BLaER1 (cell line): ENCODE data around the gene DLG3.
A peak's percentile ranks its signal among the peaks of the same experiment; 100 is the strongest.
"Not testable (repeated sequence)": the region's sequence is repeated elsewhere in the genome, so short reads cannot be mapped to it uniquely, and the experiment has no call there.

Experiments
- H3K27ac ChIP-seq: shearing (Covaris generic); formaldehyde crosslinking; 2 replicates; pipeline ENCODE4 v1.8.1; 2022
- H3K27me3 ChIP-seq: shearing (Covaris generic); formaldehyde crosslinking; 2 replicates; pipeline ENCODE4 v1.8.1; 2022
- H3K36me3 ChIP-seq: shearing (Covaris generic); formaldehyde crosslinking; 2 replicates; pipeline ENCODE4 v1.8.1; 2022
- H3K4me1 ChIP-seq: shearing (Covaris generic); formaldehyde crosslinking; 2 replicates; pipeline ENCODE4 v1.8.1; 2022
- H3K4me2 ChIP-seq: shearing (Covaris generic); formaldehyde crosslinking; 2 replicates; pipeline ENCODE4 v1.8.1; 2022
- H3K4me3 ChIP-seq: shearing (Covaris generic); formaldehyde crosslinking; 2 replicates; pipeline ENCODE4 v1.8.1; 2022
- H3K9ac ChIP-seq: shearing (Covaris generic); formaldehyde crosslinking; 2 replicates; pipeline ENCODE4 v1.8.1; 2022
- H3K9me3 ChIP-seq: shearing (Covaris generic); formaldehyde crosslinking; 2 replicates; pipeline ENCODE4 v1.8.1; 2022
- H4K20me1 ChIP-seq: shearing (Covaris generic); formaldehyde crosslinking; 2 replicates; pipeline ENCODE4 v1.8.1; 2022
- Cebpa-rat ChIP-seq: shearing (Covaris generic); IDR thresholded peaks from 2 replicates; pipeline ENCODE4 v1.8.1; 2022

DLG3 gene

GRCh38 chrX:70508296-70508911, 63.8 kb downstream of the DLG3 start:
- Histone ChIP-seq H3K27ac (no peak overlapping the region), H3K9me3 (no peaks in the 10 kb centered on the region), H3K27me3 (peaks cover 80% of the 10 kb centered on the region), H3K4me3 (no peak overlapping the region), H3K9ac (no peak overlapping the region), H3K4me2 (no peak overlapping the region), H4K20me1 (0 out of 2 replicates have a peak, but pooled peaks cover 6% of the 10 kb centered on the region), H3K36me3 (peaks cover 18% of the 10 kb centered on the region), H3K4me1 (no peaks in the 10 kb centered on the region)
- TF ChIP-seq Cebpa-rat = no peak

DNA sequence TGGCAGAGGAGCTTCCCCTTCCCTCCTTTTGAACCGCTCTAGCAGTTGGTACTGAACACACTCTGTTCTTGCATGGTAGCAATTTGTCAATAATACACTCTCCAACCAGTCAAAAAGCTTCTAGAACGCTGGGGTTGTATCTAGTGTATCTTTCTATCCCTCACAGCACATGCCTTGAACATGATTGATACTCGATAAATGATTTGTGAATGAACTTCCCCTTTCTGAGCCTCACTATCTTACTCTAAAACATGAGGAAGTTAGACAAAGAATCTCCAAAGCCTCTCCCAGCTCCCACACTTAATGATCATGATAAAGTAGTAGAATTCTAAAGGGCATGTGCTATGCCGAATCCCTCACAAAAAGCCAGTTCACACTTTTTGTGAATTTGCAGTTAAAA, 64.4 kb downstream of the DLG3 start:
- Histone ChIP-seq H4K20me1 (no peaks in the 10 kb centered on the region), H3K4me3 (no peak overlapping the region), H3K9me3 (no peaks in the 10 kb centered on the region), H3K4me2 (no peak overlapping the region), H3K4me1 (no peaks in the 10 kb centered on the region), H3K36me3 (peaks cover 11% of the 10 kb centered on the region), H3K9ac (no peak overlapping the region), H3K27ac (no peak overlapping the region), H3K27me3 (peaks cover 73% of the 10 kb centered on the region)
- no peak for TF ChIP-seq Cebpa-rat

- H3K27ac ChIP-seq, H3K4me1 ChIP-seq, H3K4me3 ChIP-seq, H3K4me2 ChIP-seq, H4K20me1 ChIP-seq, H3K36me3 ChIP-seq, H3K9ac ChIP-seq, H3K9me3 ChIP-seq: not testable (repeated sequence)
- H3K27me3 ChIP-seq = peaks cover 14% of the 10 kb centered on the region; the same call in 1 of the 2 replicates
Measured at GRCh38 chrX:70515270-70515669, 70.6 kb downstream of the DLG3 start.

DNA sequence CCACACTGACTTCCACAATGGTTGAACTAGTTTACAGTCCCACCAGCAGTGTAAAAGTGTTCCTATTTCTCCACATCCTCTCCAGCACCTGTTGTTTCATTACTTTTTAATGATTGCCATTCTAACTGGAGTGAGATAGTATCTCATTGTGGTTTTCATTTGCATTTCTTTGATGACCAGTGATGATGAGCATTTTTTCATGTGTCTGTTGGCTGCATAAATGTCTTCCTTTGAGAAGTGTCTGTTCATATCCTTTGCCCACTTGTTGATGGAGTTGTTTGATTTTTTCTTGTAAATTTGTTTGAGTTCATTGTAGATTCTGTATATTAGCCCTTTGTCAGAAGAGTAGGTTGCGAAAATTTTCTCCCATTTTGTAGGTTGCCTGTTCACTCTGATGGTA, 71.1 kb downstream of the DLG3 start:
- not testable (repeated sequence) for H3K27ac ChIP-seq, H3K36me3 ChIP-seq, H3K4me3 ChIP-seq, H3K4me2 ChIP-seq, H4K20me1 ChIP-seq, H3K9me3 ChIP-seq, H3K4me1 ChIP-seq, H3K9ac ChIP-seq
- H3K27me3 ChIP-seq = peaks cover 14% of the 10 kb centered on the region; the same call in 1 of the 2 replicates

DNA sequence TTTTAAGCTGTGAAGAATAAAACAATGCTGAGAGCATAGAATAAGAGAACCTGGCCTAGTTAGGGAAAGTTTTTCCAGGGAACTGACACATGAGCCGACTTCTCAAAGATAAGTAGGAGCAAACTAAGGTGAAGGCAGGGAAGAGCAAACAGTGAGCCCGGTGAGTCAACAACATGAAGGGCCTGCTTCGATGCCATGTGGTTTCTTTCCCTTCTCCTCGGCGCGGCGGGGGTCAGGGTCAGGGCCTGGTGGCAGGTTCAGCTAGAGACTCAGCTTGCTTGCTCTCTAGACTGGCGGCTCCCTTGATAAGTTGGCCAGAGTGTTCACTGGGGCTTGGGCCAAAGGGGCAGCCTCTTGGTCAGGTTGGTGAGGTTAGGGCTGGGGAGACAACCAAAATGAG, 81.1 kb downstream of the DLG3 start:
- no peaks in the 10 kb centered on the region for H3K36me3 ChIP-seq
- TF ChIP-seq Cebpa-rat = no peak

DNA sequence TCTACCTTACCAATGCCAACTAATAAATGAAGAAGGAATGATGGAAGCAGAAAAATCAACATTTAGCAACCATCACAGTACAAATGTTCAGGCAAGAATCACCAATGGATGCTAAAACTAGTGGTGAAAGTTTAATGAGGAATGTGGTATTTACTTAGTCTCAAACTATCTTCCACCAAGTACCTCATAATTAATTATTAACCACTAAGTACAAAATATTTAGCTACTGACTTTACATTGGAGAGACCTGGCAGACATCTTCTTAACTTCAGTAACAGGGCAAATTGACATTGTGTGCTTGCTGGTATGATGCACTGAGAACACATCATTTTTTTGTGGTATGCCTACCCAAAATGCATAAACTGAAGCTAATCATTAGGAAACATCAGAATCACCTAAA, 82.4 kb downstream of the DLG3 start:
- H3K4me1 ChIP-seq = peaks cover 15% of the 10 kb centered on the region
- H3K9me3 ChIP-seq = no peaks in the 10 kb centered on the region
- H3K9ac ChIP-seq = no peak overlapping the region
- no peaks in the 10 kb centered on the region for H3K36me3 ChIP-seq
- no peak overlapping the region; the same call in 1 of the 2 replicates for H3K27ac ChIP-seq
- H4K20me1 ChIP-seq = no peaks in the 10 kb centered on the region
- H3K4me3 ChIP-seq = no peak overlapping the region
- H3K27me3 ChIP-seq = peaks cover 83% of the 10 kb centered on the region
- TF ChIP-seq Cebpa-rat = no peak
- peak overlapping the region; percentile 48 for H3K4me2 ChIP-seq

More for the DNA sequence above, 81.1 kb downstream of the DLG3 start:
- H4K20me1 ChIP-seq = no peaks in the 10 kb centered on the region
- H3K27ac ChIP-seq = no peak overlapping the region
- no peak overlapping the region for H3K4me3 ChIP-seq
- H3K4me2 ChIP-seq = no peak overlapping the region
- H3K4me1 ChIP-seq = peaks cover 15% of the 10 kb centered on the region
- peaks cover 13% of the 10 kb centered on the region for H3K9me3 ChIP-seq
- peaks cover 88% of the 10 kb centered on the region for H3K27me3 ChIP-seq
- H3K9ac ChIP-seq = no peak overlapping the region

DNA sequence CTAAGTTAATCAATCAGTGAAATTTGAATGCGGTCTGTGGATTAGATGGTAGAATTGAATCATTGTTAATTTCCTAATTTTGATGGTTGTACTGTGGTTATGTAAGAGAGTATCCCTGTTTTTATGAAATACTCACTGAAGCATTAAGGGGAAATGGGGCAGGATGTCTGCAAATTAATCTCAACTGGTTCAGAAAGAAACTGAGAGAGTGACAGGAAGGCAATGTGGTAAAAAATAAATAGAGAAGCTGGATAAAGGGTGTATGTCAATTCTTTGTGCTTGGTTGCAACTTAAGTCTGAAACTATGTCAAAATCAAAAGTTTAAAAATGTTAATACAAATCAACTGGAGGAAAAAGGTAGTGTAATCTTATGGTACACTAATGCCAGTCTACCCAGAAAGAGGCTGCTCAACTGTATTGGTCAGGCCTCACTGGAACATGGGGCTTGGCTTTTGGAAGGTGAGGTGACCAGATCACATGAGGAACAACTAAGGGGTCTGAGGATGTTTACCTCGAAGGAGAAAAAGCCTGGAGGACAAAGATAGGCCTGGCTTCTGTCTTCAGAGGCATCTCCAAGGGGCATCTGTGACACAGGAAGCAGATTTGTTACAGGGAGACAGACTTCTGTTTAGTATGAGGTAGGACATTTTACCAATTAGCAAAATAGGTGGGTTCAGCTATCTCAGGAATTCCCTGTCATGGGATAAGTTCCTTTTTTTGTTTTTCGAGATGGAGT, 83.1 kb downstream of the DLG3 start:
- Histone ChIP-seq H3K36me3 (no peaks in the 10 kb centered on the region), H3K27ac (peak overlapping the region; percentile 60), H3K4me3 (no peak overlapping the region), H3K27me3 (peaks cover 75% of the 10 kb centered on the region), H3K9me3 (no peaks in the 10 kb centered on the region), H4K20me1 (no peaks in the 10 kb centered on the region), H3K9ac (no peak overlapping the region), H3K4me1 (peaks cover 15% of the 10 kb centered on the region), H3K4me2 (peak overlapping the region; percentile 48)
- no peak for TF ChIP-seq Cebpa-rat

DNA sequence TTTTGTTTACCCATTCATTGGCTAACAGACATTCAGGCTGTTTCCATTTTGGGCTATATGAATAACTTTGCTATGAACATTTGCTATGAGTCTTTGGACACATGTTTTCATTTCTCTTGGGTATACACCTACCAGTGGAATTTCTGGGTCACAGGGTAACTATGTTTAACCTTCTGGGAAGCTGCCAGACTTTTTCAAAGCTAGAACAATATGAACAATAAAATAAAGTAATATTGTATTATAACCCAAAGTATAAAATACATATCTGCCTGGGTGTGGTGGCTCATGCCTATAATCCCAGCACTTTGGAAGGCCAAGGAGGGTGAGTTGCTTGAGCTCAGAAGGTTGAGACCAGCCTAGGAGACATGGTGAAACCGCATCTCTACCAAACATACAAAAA, 90.6 kb downstream of the DLG3 start:
- Histone ChIP-seq H4K20me1 (no peaks in the 10 kb centered on the region), H3K4me1 (no peaks in the 10 kb centered on the region), H3K9me3 (no peaks in the 10 kb centered on the region), H3K9ac (no peak overlapping the region), H3K27ac (no peak overlapping the region), H3K4me3 (no peak overlapping the region), H3K27me3 (peaks cover 67% of the 10 kb centered on the region), H3K4me2 (no peak overlapping the region), H3K36me3 (no peaks in the 10 kb centered on the region)
- TF ChIP-seq Cebpa-rat = no peak

- no peak overlapping the region for H3K4me2 ChIP-seq
- no peak overlapping the region for H3K27ac ChIP-seq
- H3K9ac ChIP-seq = no peak overlapping the region
- H4K20me1 ChIP-seq = no peaks in the 10 kb centered on the region
- H3K27me3 ChIP-seq = peaks cover 54% of the 10 kb centered on the region
- H3K4me3 ChIP-seq = no peak overlapping the region
- no peaks in the 10 kb centered on the region for H3K36me3 ChIP-seq
- peaks cover 5% of the 10 kb centered on the region; the same call in 1 of the 2 replicates for H3K4me1 ChIP-seq
- TF ChIP-seq Cebpa-rat = no peak
- H3K9me3 ChIP-seq = no peaks in the 10 kb centered on the region
Measured at GRCh38 chrX:70549429-70549828, 104.8 kb downstream of the DLG3 start.

GRCh38 chrX:70552130-70552704, 107.6 kb downstream of the DLG3 start:
- Histone ChIP-seq H3K9ac (no peak overlapping the region), H3K9me3 (no peaks in the 10 kb centered on the region), H3K27me3 (peaks cover 51% of the 10 kb centered on the region), H3K27ac (no peak overlapping the region), H3K4me3 (no peak overlapping the region), H3K4me1 (peaks cover 5% of the 10 kb centered on the region; the same call in 1 of the 2 replicates), H3K36me3 (no peaks in the 10 kb centered on the region), H4K20me1 (no peaks in the 10 kb centered on the region), H3K4me2 (no peak overlapping the region)
- no peak for TF ChIP-seq Cebpa-rat
